DMS79 (cell line): ENCODE measurements around the gene ZNF782.
"Not testable (repeated sequence)": the region's sequence is repeated elsewhere in the genome, so short reads cannot be mapped to it uniquely, and the experiment has no call there.

Experiments used
- DNase-seq: peaks from one replicate; lab custom pipeline; 2025; lab: John Stamatoyannopoulos, UW

The ZNF782 gene

DNA sequence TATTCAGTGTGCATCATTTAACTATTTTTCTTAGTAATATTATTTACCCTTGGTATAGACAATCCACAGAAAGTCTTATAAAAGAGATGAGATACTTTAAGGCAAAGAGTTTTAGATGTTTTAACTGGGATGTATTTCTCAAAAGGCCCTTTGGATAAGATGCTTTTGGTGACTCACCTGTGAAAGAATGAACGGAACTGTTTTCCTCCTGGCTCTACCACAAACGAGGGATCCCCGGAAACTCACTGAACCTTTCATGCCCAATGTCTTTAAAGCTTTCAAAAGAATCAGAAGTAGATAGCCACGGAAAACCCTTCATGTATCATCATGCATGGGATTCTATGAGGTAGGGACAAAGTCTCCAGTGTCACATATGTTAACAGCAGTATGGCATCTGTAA is 1.6 kb downstream of the ZNF782 start:
- DNase-seq = no peak

DNA sequence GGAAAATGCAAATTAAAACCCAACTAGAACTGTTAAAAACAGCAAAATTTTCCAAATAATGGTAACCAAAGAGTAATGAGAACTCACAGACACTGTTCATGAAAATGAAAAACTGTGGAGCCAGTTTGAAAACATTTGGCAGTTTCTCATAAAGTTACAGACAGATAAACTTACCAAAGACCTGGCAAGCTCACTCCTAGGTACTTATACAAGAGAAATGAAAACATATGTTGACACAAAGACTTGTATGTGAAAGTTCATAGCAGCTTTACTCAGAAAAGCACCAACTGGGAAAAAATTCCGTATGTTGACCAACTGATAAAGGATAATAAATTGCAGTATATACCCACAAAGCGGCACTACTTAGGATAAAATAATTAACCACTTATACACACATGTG is 10.3 kb downstream of the ZNF782 start:
- no peak for DNase-seq

- DNase-seq = no peak
Measured at GRCh38 chr9:96818533-96818932, 35.8 kb downstream of the ZNF782 start.

- no peak for DNase-seq
Measured at GRCh38 chr9:96817973-96818372, 36.3 kb downstream of the ZNF782 start.

DNA sequence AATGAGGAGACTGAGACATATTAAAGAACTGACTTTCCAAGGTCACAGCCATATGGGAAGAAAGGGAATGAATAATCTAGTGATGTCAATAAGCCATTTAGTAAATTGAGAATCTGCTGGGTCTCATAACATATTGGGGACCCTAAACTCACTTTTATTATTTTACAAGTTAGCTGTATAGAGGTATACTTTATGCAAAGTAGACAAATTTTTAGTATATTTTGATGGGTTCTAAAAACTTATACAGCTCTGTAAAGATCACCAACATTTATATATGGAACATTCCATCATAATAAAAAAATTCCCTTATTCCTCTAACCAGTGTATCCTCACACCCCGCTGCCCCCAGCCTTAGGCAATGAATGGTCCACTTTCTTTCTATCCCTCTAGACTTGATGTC is 40.7 kb downstream of the ZNF782 start:
- DNase-seq = no peak

- DNase-seq = not testable (repeated sequence)
Measured at GRCh38 chr9:96798959-96799358, 55.4 kb downstream of the ZNF782 start.

GRCh38 chr9:96784021-96784420 is 70.3 kb downstream of the ZNF782 start:
- no peak for DNase-seq

DNA sequence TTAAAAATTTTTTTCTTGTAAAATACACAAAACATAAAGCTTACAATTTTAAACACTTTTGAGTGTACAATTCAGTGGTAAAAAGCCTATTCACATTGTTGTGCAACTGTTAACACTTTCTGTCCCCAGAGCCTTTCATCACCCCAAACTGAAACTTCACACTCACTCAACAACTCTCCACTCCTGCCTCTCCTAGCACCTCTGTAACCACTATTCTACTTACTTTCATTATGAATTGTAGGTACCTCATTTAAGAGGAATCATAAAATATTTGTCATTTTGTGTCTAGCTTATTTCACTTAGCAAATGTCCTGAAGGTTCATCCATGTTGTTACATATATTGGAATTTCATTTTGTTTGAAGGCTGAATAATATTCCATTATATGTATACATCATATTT is 72.1 kb downstream of the ZNF782 start:
- no peak for DNase-seq

GRCh38 chr9:96781552-96781951 is 72.8 kb downstream of the ZNF782 start:
- no peak for DNase-seq

GRCh38 chr9:96779089-96779488 is 75.2 kb downstream of the ZNF782 start:
- DNase-seq = no peak

- DNase-seq = no peak
Measured at GRCh38 chr9:96777426-96777864, 76.9 kb downstream of the ZNF782 start.

DNA sequence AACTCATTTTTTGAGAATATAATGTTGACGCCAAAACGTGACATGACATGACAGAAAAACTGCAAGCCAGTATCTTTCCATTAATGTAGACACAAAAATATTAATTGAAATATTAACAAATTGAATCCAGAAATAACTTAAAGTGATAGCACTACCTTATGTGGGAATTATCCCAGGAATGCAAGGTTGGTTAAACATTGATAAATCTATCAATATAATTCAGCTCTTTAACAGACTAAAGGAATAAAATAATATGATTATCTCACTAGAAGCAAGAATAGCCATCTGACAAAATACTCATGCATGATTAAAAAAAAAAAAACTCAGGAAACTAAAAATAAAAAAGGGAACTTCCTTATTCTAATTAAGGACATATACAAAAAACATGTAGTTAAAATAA is 83.2 kb downstream of the ZNF782 start:
- no peak for DNase-seq

GRCh38 chr9:96769989-96770388 is 84.3 kb downstream of the ZNF782 start:
- DNase-seq = no peak
